ENCODE measurements around the gene CLSTN2.

Gene CLSTN2

GRCh38 chr3:140455521-140456214 lies 520.7 kb downstream of the CLSTN2 start:
- DNase-seq (ENCODE audit: low spot score): no peak

GRCh38 chr3:140456974-140457373 lies 522.0 kb downstream of the CLSTN2 start:
- DNase-seq (ENCODE audit: low spot score): no peak

GRCh38 chr3:140459462-140459861 lies 524.5 kb downstream of the CLSTN2 start:
- no peak for DNase-seq (ENCODE audit: low spot score)

- DNase-seq (ENCODE audit: low spot score): no peak
Measured at GRCh38 chr3:140461250-140461649, 526.3 kb downstream of the CLSTN2 start.

- DNase-seq (ENCODE audit: low spot score): no peak
Measured at GRCh38 chr3:140463355-140463754, 528.4 kb downstream of the CLSTN2 start.

- DNase-seq (ENCODE audit: low spot score): no peak
Measured at GRCh38 chr3:140465988-140466387, 531.0 kb downstream of the CLSTN2 start.

- DNase-seq (ENCODE audit: low spot score): no peak
Measured at GRCh38 chr3:140466535-140466934, 531.5 kb downstream of the CLSTN2 start.

- DNase-seq (ENCODE audit: low spot score): peak; percentile 8
Measured at GRCh38 chr3:140467104-140467577, 532.2 kb downstream of the CLSTN2 start.

GRCh38 chr3:140467796-140468315 lies 532.9 kb downstream of the CLSTN2 start:
- no peak for DNase-seq (ENCODE audit: low spot score)

GRCh38 chr3:140468407-140468806 lies 533.4 kb downstream of the CLSTN2 start:
- no peak for DNase-seq (ENCODE audit: low spot score)

GRCh38 chr3:140469491-140469890 lies 534.5 kb downstream of the CLSTN2 start:
- DNase-seq (ENCODE audit: low spot score): no peak

- no peak for DNase-seq (ENCODE audit: low spot score)
Measured at GRCh38 chr3:140470211-140470610, 535.2 kb downstream of the CLSTN2 start.

GRCh38 chr3:140470962-140471361 lies 536.0 kb downstream of the CLSTN2 start:
- no peak for DNase-seq (ENCODE audit: low spot score)

- no peak for DNase-seq (ENCODE audit: low spot score)
Measured at GRCh38 chr3:140472306-140473020, 537.5 kb downstream of the CLSTN2 start.

GRCh38 chr3:140487566-140487965 lies 552.6 kb downstream of the CLSTN2 start:
- DNase-seq (ENCODE audit: low spot score): no peak

GRCh38 chr3:140493271-140493670 lies 558.3 kb downstream of the CLSTN2 start:
- DNase-seq (ENCODE audit: low spot score): no peak

- no peak for DNase-seq (ENCODE audit: low spot score)
Measured at GRCh38 chr3:140494970-140495369, 560.0 kb downstream of the CLSTN2 start.

GRCh38 chr3:140497331-140497730 lies 562.3 kb downstream of the CLSTN2 start:
- no peak for DNase-seq (ENCODE audit: low spot score)

GRCh38 chr3:140499114-140499757 lies 564.3 kb downstream of the CLSTN2 start:
- peak; percentile 39 for DNase-seq (ENCODE audit: low spot score)

GRCh38 chr3:140500473-140500872 lies 565.5 kb downstream of the CLSTN2 start:
- no peak for DNase-seq (ENCODE audit: low spot score)

- no peak for DNase-seq (ENCODE audit: low spot score)
Measured at GRCh38 chr3:140501061-140501769, 566.2 kb downstream of the CLSTN2 start.

- no peak for DNase-seq (ENCODE audit: low spot score)
Measured at GRCh38 chr3:140501770-140502364, 566.9 kb downstream of the CLSTN2 start.
